GM23338 (cell line): ENCODE data around the gene MACROD1.

Experiments
- CTCF ChIP-seq, 2 experiments: fragments of 200-600 bp in 1 of 2; sonication (generic) in 1 of 2; conservative IDR thresholded peaks; 2 replicates each; pipeline versions ENCODE4 v1.5.1 to v1.6.1; 2016 to 2017; ENCODE audit warnings: antibody characterized with exemption in 2 of 2, low read depth in 2 of 2, mild to moderate bottlenecking in 2 of 2, moderate library complexity in 1 of 2
- EZH2phosphoT487 ChIP-seq: fragments of 200-600 bp; sonication (generic); IDR thresholded peaks from one replicate; pipeline ENCODE4 v1.8.1; 2018; ENCODE audit warnings: antibody characterized with exemption; ENCODE audit not compliant: unreplicated experiment

GRCh38 chr11:64107303-64107702 lies 58.6 kb downstream of the MACROD1 start:
- TF ChIP-seq EZH2phosphoT487 (no peak), CTCF (conservative IDR thresholded peaks at IDR 0.05; ENCODE audit: low read depth in 2 of 2) (no peak)
